H9 (cell line): Measurements from ENCODE around the gene CACNA1D. TPM values are rescaled to one million over a fixed set of nuclear protein-coding genes. Genes with fewer than 3 reads are reported as not detected.

Experiments used
- DNase-seq: peaks from one replicate; pipeline ENCODE4 v3.0.0-alpha.2; 2017
- H2AFZ ChIP-seq: one replicate; pipeline ENCODE4 v1.6.1; 2013; ENCODE audit warnings: mild to moderate bottlenecking, low read length, control low read depth, moderate library complexity
- H2AK5ac ChIP-seq: 2 replicates; pipeline ENCODE4 v1.6.1; 2013; ENCODE audit warnings: low read length, control low read depth, mixed read lengths; ENCODE audit not compliant: insufficient read length
- H2BK120ac ChIP-seq: one replicate; pipeline ENCODE4 v1.6.1; 2013; ENCODE audit warnings: low read depth, mild to moderate bottlenecking, low read length, control low read depth, inconsistent platforms; ENCODE audit not compliant: poor library complexity, severe bottlenecking
- H2BK12ac ChIP-seq: 2 replicates; pipeline ENCODE4 v1.6.1; 2013; ENCODE audit warnings: low read length, control low read depth, mixed read lengths, low read depth; ENCODE audit not compliant: insufficient read length
- H2BK15ac ChIP-seq: 2 replicates; pipeline ENCODE4 v1.6.1; 2013; ENCODE audit warnings: low read depth, low read length, control low read depth
- H2BK20ac ChIP-seq: one replicate; pipeline ENCODE4 v1.6.1; 2013; ENCODE audit warnings: low read depth, mild to moderate bottlenecking, low read length, control low read depth, inconsistent platforms; ENCODE audit not compliant: poor library complexity, severe bottlenecking
- H2BK5ac ChIP-seq: 2 replicates; pipeline ENCODE4 v1.6.1; 2013; ENCODE audit warnings: low read length, control low read depth, mixed read lengths; ENCODE audit not compliant: insufficient read length
- H3K14ac ChIP-seq: 2 replicates; pipeline ENCODE4 v1.6.1; 2013; ENCODE audit warnings: low read length, control low read depth; ENCODE audit not compliant: insufficient read depth
- H3K18ac ChIP-seq: 2 replicates; pipeline ENCODE4 v1.6.1; 2013; ENCODE audit warnings: low read depth, mild to moderate bottlenecking, mixed read lengths, low read length, control low read depth; ENCODE audit not compliant: insufficient read length
- H3K23ac ChIP-seq: 2 replicates; pipeline ENCODE4 v1.6.1; 2013; ENCODE audit warnings: low read length, control low read depth, mixed read lengths, low read depth; ENCODE audit not compliant: insufficient read length
- H3K23me2 ChIP-seq: 2 replicates; pipeline ENCODE4 v1.6.1; 2013; ENCODE audit warnings: low read depth, mild to moderate bottlenecking, mixed read lengths, low read length, control low read depth; ENCODE audit not compliant: insufficient read length, poor library complexity, severe bottlenecking
- H3K27ac ChIP-seq: 2 replicates; pipeline ENCODE4 v1.5.1; 2013; ENCODE audit warnings: low read length, control low read depth, mixed read lengths, low read depth; ENCODE audit not compliant: insufficient read length
- H3K27me3 ChIP-seq: 2 replicates; pipeline ENCODE4 v1.6.1; 2013; ENCODE audit warnings: low read length, control low read depth, inconsistent platforms; ENCODE audit not compliant: insufficient read depth
- H3K4ac ChIP-seq: 2 replicates; pipeline ENCODE4 v1.6.1; 2013; ENCODE audit warnings: low read depth, mild to moderate bottlenecking, control low read depth, inconsistent platforms, low read length, moderate library complexity
- H3K4me1 ChIP-seq: 2 replicates; pipeline ENCODE4 v1.6.1; 2013; ENCODE audit warnings: low read length, control low read depth, inconsistent platforms; ENCODE audit not compliant: insufficient read depth
- H3K4me2 ChIP-seq: 2 replicates; pipeline ENCODE4 v1.6.1; 2013; ENCODE audit warnings: low read length, control low read depth, mixed read lengths; ENCODE audit not compliant: insufficient read length, insufficient read depth
- H3K56ac ChIP-seq: 2 replicates; pipeline ENCODE4 v1.6.1; 2013; ENCODE audit warnings: low read depth, mild to moderate bottlenecking, mixed read lengths, low read length, control low read depth; ENCODE audit not compliant: insufficient read length
- H3K79me1 ChIP-seq: 2 replicates; pipeline ENCODE4 v1.6.1; 2013; ENCODE audit warnings: low read depth, mild to moderate bottlenecking, moderate library complexity, low read length, control low read depth, inconsistent platforms; ENCODE audit not compliant: insufficient read depth, poor library complexity, severe bottlenecking
- H3K79me2 ChIP-seq: 2 replicates; pipeline ENCODE4 v1.6.1; 2013; ENCODE audit warnings: low read length, control low read depth, inconsistent platforms; ENCODE audit not compliant: insufficient read depth
- H3K9ac ChIP-seq: 2 replicates; pipeline ENCODE4 v1.6.1; 2013; ENCODE audit warnings: low read length, control low read depth, mixed read lengths; ENCODE audit not compliant: insufficient read length; ENCODE audit errors: extremely low read depth
- H3K9me3 ChIP-seq: one replicate; pipeline ENCODE4 v1.6.1; 2013; ENCODE audit warnings: low read depth, low read length, inconsistent platforms; ENCODE audit not compliant: control insufficient read depth
- H3T11ph ChIP-seq: one replicate; pipeline ENCODE4 v1.6.1; 2013; ENCODE audit warnings: mild to moderate bottlenecking, low read length, control low read depth, inconsistent platforms
- H4K20me1 ChIP-seq: one replicate; pipeline ENCODE4 v1.6.1; 2013; ENCODE audit not compliant: control insufficient read depth, insufficient read length, insufficient read depth
- H4K5ac ChIP-seq: 2 replicates; pipeline ENCODE4 v1.6.1; 2013; ENCODE audit warnings: low read depth, mild to moderate bottlenecking, mixed read lengths, low read length, control low read depth; ENCODE audit not compliant: insufficient read length
- H4K8ac ChIP-seq: replicated peaks from 2 replicates; pipeline ENCODE4 v1.6.1; 2013; ENCODE audit warnings: low read length, control low read depth, mixed read lengths, low read depth; ENCODE audit not compliant: insufficient read length
- H4K91ac ChIP-seq: 2 replicates; pipeline ENCODE4 v1.6.1; 2013; ENCODE audit warnings: low read depth, mild to moderate bottlenecking, moderate library complexity, mixed read lengths, low read length, control low read depth; ENCODE audit not compliant: insufficient read length
- H3K27ac Mint-ChIP-seq, 3 experiments: 2 replicates in 2 of 3; 3 replicates in 1 of 3; pipeline ENCODE4 v1.8.0; 2020 to 2021; ENCODE audit warnings: mixed read lengths in 3 of 3, mild to moderate bottlenecking in 1 of 3, moderate library complexity in 1 of 3
- H3K27me3 Mint-ChIP-seq: 2 replicates; pipeline ENCODE4 v1.8.0; 2021; ENCODE audit warnings: low read depth, mild to moderate bottlenecking, moderate library complexity, mixed read lengths
- H3K36me3 Mint-ChIP-seq, 3 experiments: 2 replicates in 2 of 3; 3 replicates in 1 of 3; pipeline ENCODE4 v1.8.0; 2020 to 2021; ENCODE audit warnings: low read depth in 3 of 3, mixed read lengths in 3 of 3; ENCODE audit not compliant: insufficient read depth in 1 of 3
- H3K4me1 Mint-ChIP-seq, 2 experiments: 2 replicates each; pipeline ENCODE4 v1.8.0; 2020; ENCODE audit warnings: mixed read lengths in 2 of 2
- H3K4me3 Mint-ChIP-seq, 2 experiments: 2 replicates in 1 of 2; 3 replicates in 1 of 2; pipeline ENCODE4 v1.8.0; 2020 to 2021; ENCODE audit warnings: mild to moderate bottlenecking in 2 of 2, mixed read lengths in 2 of 2, moderate library complexity in 1 of 2
- H3K9me3 Mint-ChIP-seq, 2 experiments: 2 replicates in 1 of 2; 3 replicates in 1 of 2; pipeline ENCODE4 v1.8.0; 2020; ENCODE audit warnings: mild to moderate bottlenecking in 2 of 2, mixed read lengths in 2 of 2, moderate library complexity in 1 of 2
- WGBS: extraction: QIAGEN DNeasy Blood & Tissue Kit; methylation state at CpG from one replicate; pipeline ENCODE4 v1.1.7; 2013; ENCODE audit warnings: missing lambda C conversion rate, low lambda C conversion rate, mixed read lengths; ENCODE audit not compliant: insufficient read length; ENCODE audit errors: extremely low coverage; 5-methylcytosine and 5-hydroxymethylcytosine counted together
- total RNA-seq: library from RNA; stranded (reverse); gene quantifications from 2 replicates; pipeline ENCODE4 v1.2.1, GENCODE V29; 2021
- TF ChIP-seq, protein P1 (sequence below): fragments of 200-600 bp; sonication (generic); conservative IDR thresholded peaks from 3 replicates; pipeline ENCODE4 v1.8.0; 2021; ENCODE audit warnings: antibody characterized with exemption, mild to moderate bottlenecking

CACNA1D gene
- total RNA-seq, 1 experiment from 2014 or later = 3.5 TPM

DNA sequence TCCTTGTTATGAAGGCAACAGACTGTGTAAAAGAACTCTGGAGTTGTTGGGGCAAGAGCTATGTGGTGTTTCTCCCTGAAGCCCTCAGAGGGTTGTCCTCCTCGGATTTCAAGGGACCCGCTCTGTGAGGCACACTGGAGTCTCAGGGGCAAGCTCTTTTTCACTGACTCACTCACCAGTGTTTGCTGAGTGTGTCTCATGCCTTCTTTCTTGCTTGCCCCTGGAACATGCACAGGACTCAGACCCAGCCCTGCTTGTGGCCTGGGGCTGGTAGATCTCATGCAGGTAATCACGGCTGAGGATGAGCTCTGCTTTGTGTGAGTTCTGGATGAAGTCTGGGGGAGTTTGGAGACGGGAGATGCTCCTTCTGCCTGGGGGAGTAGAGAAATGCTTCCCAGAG is 93.7 kb downstream of the CACNA1D start:
- Histone ChIP-seq H3K14ac (no peak overlapping the region), H3K79me1 (no peaks in the 10 kb centered on the region), H3K4me1 (no peaks in the 10 kb centered on the region), H2BK20ac (no peak overlapping the region), H3K27ac (no peak overlapping the region), H3K79me2 (no peaks in the 10 kb centered on the region), H2BK5ac (no peak overlapping the region), H2BK120ac (no peak overlapping the region), H4K20me1 (no peaks in the 10 kb centered on the region), H3K9ac (no peak overlapping the region), H2AK5ac (no peak overlapping the region), H4K91ac (no peak overlapping the region), H3K4me2 (no peak overlapping the region), H4K5ac (no peak overlapping the region), H3K18ac (no peak overlapping the region), H3K56ac (no peak overlapping the region), H3K27me3 (no peaks in the 10 kb centered on the region), H4K8ac (no peak overlapping the region), H2BK12ac (no peak overlapping the region), H3T11ph (no peak overlapping the region), H3K23me2 (no peaks in the 10 kb centered on the region), H3K4ac (no peak overlapping the region), H3K9me3 (no peaks in the 10 kb centered on the region), H3K23ac (no peak overlapping the region), H2AFZ (no peak overlapping the region), H2BK15ac (no peak overlapping the region)
- no peak for DNase-seq
- H3K36me3 Mint-ChIP-seq = no peaks in the 10 kb centered on the region
- peak overlapping the region in 1 of 3 experiments; percentile 17; a peak in 1 of 7 replicates for H3K27ac Mint-ChIP-seq
- H3K9me3 Mint-ChIP-seq = no peaks in the 10 kb centered on the region
- WGBS = no CpG with 5 or more reads among the region's 4 CpGs
- peaks cover 7 to 10% of the 10 kb centered on the region in 2 experiments for H3K4me1 Mint-ChIP-seq
- H3K27me3 Mint-ChIP-seq = peaks cover 1% of the 10 kb centered on the region; the same call in 1 of the 2 replicates
- H3K4me3 Mint-ChIP-seq = no peak overlapping the region
- TF ChIP-seq, protein P1, sequence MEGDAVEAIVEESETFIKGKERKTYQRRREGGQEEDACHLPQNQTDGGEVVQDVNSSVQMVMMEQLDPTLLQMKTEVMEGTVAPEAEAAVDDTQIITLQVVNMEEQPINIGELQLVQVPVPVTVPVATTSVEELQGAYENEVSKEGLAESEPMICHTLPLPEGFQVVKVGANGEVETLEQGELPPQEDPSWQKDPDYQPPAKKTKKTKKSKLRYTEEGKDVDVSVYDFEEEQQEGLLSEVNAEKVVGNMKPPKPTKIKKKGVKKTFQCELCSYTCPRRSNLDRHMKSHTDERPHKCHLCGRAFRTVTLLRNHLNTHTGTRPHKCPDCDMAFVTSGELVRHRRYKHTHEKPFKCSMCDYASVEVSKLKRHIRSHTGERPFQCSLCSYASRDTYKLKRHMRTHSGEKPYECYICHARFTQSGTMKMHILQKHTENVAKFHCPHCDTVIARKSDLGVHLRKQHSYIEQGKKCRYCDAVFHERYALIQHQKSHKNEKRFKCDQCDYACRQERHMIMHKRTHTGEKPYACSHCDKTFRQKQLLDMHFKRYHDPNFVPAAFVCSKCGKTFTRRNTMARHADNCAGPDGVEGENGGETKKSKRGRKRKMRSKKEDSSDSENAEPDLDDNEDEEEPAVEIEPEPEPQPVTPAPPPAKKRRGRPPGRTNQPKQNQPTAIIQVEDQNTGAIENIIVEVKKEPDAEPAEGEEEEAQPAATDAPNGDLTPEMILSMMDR = no peak
